Stimulated activated memory B cell treated with anti-CD40 and anti-IgM and Interleukin-4, amounts not matched to agents 10 μg/mL and 1 μg/mL and 100 μg/mL, for 72 hours (primary cell): Measurements from ENCODE around the gene EEF1G.
"Not testable (repeated sequence)": the region's sequence is repeated elsewhere in the genome, so short reads cannot be mapped to it uniquely, and the experiment has no call there.

ENCODE experiments used
- ATAC-seq: fragments of 150-1000 bp; cut with Tn5 transposase; 2 replicates; pipeline ENCODE4 v1.10.0; 2021
- H3K27ac Mint-ChIP-seq: one replicate; pipeline ENCODE4 v1.8.0; 2022; ENCODE audit warnings: mild to moderate bottlenecking, mixed read lengths
- H3K27me3 Mint-ChIP-seq: one replicate; pipeline ENCODE4 v1.8.0; 2022; ENCODE audit warnings: mixed read lengths
- H3K36me3 Mint-ChIP-seq: one replicate; pipeline ENCODE4 v1.8.0; 2022; ENCODE audit warnings: mixed read lengths
- H3K4me1 Mint-ChIP-seq: one replicate; pipeline ENCODE4 v1.8.0; 2022; ENCODE audit warnings: mixed read lengths
- H3K4me3 Mint-ChIP-seq: one replicate; pipeline ENCODE4 v1.8.0; 2022; ENCODE audit warnings: mild to moderate bottlenecking, moderate library complexity, mixed read lengths
- H3K9me3 Mint-ChIP-seq: one replicate; pipeline ENCODE4 v1.8.0; 2022; ENCODE audit warnings: mixed read lengths

EEF1G gene

DNA sequence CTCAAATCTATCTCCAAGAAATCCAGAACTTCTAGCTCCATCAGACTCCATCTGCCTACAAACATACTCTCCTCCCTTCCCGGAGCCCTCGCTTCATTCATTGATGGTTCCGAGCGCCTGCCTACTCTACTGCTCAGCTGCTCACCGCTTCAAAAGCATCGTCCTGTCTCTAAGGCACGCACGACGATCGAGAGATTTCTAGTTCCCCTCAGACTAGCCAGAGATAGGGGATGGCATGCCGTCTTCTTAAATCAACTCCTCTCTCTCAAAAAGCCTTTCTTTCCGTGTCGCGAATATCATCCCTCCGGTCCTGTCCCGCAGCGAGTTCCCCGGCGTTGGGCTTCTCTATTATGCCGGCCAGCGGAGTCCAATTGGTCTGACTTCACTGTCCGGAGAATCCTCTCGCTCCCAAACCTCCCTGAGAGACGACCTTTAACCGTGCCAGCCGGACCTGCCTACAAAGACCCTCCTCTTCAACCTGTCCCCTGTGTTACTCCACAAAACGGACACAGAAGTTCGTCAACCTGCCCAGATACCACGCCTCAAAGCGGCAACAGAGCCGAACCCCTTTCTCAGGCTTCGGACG, 592 bp downstream of the EEF1G start:
- ATAC-seq: peak; percentile 3
- no peaks in the 10 kb centered on the region for H3K9me3 Mint-ChIP-seq
- H3K4me1 Mint-ChIP-seq: peaks cover 53% of the 10 kb centered on the region
- no peaks in the 10 kb centered on the region for H3K27me3 Mint-ChIP-seq
- peaks cover 62% of the 10 kb centered on the region for H3K36me3 Mint-ChIP-seq
- H3K4me3 Mint-ChIP-seq: peak overlapping the region; percentile 98
- H3K27ac Mint-ChIP-seq: peak overlapping the region; percentile 98

DNA sequence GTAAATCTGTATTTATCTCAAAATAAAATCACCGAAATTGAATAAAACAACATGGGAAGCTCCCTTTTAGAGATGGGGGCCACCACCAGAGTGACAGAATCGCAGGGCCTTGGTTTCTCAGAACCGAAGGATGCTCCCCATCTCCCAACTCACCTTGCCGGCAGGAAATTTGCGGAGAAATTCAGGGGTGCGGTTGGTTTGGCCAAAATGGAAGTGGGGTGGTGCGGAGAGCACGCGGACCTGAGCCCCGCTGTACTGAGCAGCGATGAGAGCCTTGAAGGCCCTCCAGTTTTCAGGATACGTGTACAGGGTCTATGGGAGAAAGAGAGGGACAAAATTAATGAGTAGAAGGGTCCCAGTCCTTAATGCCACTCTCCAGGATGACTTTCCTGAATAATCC, 1.3 kb downstream of the EEF1G start:
- peaks cover 57% of the 10 kb centered on the region for H3K4me1 Mint-ChIP-seq
- no peaks in the 10 kb centered on the region for H3K9me3 Mint-ChIP-seq
- H3K27ac Mint-ChIP-seq: peak overlapping the region; percentile 98

DNA sequence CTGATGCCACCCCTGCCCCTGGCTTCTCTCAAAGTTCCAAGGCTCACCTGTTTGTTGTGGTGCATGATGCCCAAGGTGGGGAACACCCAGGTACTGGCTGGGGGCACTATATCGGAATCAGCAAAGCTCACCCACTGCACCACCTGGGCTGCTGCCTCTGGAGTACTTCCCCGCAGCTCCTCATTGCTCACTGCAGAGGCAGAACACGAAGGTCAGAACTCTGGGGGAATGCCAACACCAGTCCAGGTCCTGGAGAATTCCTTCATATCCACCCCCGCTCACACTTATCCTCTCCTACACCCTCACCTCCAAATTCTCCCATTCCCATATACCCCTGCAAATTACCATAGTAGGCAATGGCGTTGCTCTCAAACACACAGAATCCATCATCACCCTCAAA, 2.2 kb downstream of the EEF1G start:
- not testable (repeated sequence) for ATAC-seq, H3K27me3 Mint-ChIP-seq, H3K9me3 Mint-ChIP-seq
- Mint-ChIP-seq H3K27ac (peak overlapping the region; percentile 98), H3K4me3 (peak overlapping the region; percentile 62), H3K36me3 (peaks cover 61% of the 10 kb centered on the region), H3K4me1 (peaks cover 67% of the 10 kb centered on the region)

More for the DNA sequence above, 1.3 kb downstream of the EEF1G start:
- no peak for ATAC-seq
- Mint-ChIP-seq H3K36me3 (peaks cover 61% of the 10 kb centered on the region), H3K27me3 (no peaks in the 10 kb centered on the region), H3K4me3 (peak overlapping the region; percentile 98)

GRCh38 chr11:62570903-62571302, 2.8 kb downstream of the EEF1G start:
- H3K4me3 Mint-ChIP-seq: peak overlapping the region; percentile 62
- H3K27me3 Mint-ChIP-seq: not testable (repeated sequence)
- H3K36me3 Mint-ChIP-seq: peaks cover 62% of the 10 kb centered on the region

GRCh38 chr11:62569611-62570010, 4.1 kb downstream of the EEF1G start:
- H3K9me3 Mint-ChIP-seq: no peaks in the 10 kb centered on the region
- ATAC-seq: no peak
- H3K4me1 Mint-ChIP-seq: peaks cover 65% of the 10 kb centered on the region
- H3K36me3 Mint-ChIP-seq: peaks cover 62% of the 10 kb centered on the region
- peak overlapping the region; percentile 98 for H3K27ac Mint-ChIP-seq
- no peak overlapping the region for H3K4me3 Mint-ChIP-seq
- H3K27me3 Mint-ChIP-seq: no peaks in the 10 kb centered on the region

More at GRCh38 chr11:62570903-62571302, 2.8 kb downstream of the EEF1G start:
- H3K4me1 Mint-ChIP-seq: peaks cover 72% of the 10 kb centered on the region
- H3K9me3 Mint-ChIP-seq, ATAC-seq: not testable (repeated sequence)
- peak overlapping the region; percentile 98 for H3K27ac Mint-ChIP-seq

- H3K27ac Mint-ChIP-seq: peak overlapping the region; percentile 85
- H3K36me3 Mint-ChIP-seq: peaks cover 49% of the 10 kb centered on the region
- no peaks in the 10 kb centered on the region for H3K9me3 Mint-ChIP-seq
- peaks cover 50% of the 10 kb centered on the region for H3K4me1 Mint-ChIP-seq
- no peaks in the 10 kb centered on the region for H3K27me3 Mint-ChIP-seq
- peak; percentile 80 for ATAC-seq
- peak overlapping the region; percentile 41 for H3K4me3 Mint-ChIP-seq
Measured at GRCh38 chr11:62567018-62567633, 6.6 kb downstream of the EEF1G start.

DNA sequence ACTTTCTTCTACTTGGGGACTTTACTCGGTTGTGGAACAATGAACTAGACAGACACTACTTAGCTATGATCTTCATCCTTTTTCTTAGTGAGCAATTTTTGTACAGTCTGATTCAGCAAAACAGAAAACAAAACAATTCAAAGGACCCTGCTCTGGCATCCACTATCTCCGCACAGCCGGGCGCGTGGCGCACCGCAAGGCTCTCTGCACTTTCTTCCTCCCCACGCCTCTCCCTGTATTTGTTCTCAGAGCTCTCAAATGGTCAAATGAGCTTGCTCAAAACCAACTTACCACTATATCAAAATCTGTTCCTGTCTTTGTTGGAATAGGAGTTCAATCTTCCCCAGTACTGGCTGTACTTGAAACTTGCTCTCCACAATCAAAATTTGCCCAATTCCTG, 7.4 kb downstream of the EEF1G start:
- no peaks in the 10 kb centered on the region for H3K9me3 Mint-ChIP-seq
- no peak for ATAC-seq
- H3K27me3 Mint-ChIP-seq: no peaks in the 10 kb centered on the region
- peaks cover 49% of the 10 kb centered on the region for H3K36me3 Mint-ChIP-seq
- peak overlapping the region; percentile 85 for H3K27ac Mint-ChIP-seq
- no peak overlapping the region for H3K4me3 Mint-ChIP-seq
- peaks cover 50% of the 10 kb centered on the region for H3K4me1 Mint-ChIP-seq

GRCh38 chr11:62565100-62565802, 8.4 kb downstream of the EEF1G start:
- ATAC-seq: no peak
- Mint-ChIP-seq H3K4me3 (no peak overlapping the region), H3K4me1 (peaks cover 50% of the 10 kb centered on the region), H3K27ac (peak overlapping the region; percentile 85), H3K9me3 (no peaks in the 10 kb centered on the region), H3K27me3 (no peaks in the 10 kb centered on the region), H3K36me3 (peaks cover 49% of the 10 kb centered on the region)

GRCh38 chr11:62561677-62562230, 11.9 kb downstream of the EEF1G start:
- H3K27ac Mint-ChIP-seq, H3K9me3 Mint-ChIP-seq, H3K27me3 Mint-ChIP-seq, H3K4me3 Mint-ChIP-seq, ATAC-seq: not testable (repeated sequence)
- peaks cover 54% of the 10 kb centered on the region for H3K36me3 Mint-ChIP-seq
- peaks cover 62% of the 10 kb centered on the region for H3K4me1 Mint-ChIP-seq

- Mint-ChIP-seq H3K4me3 (no peak overlapping the region), H3K27ac (peak overlapping the region; percentile 96), H3K27me3 (no peaks in the 10 kb centered on the region), H3K36me3 (peaks cover 42% of the 10 kb centered on the region), H3K4me1 (peaks cover 62% of the 10 kb centered on the region), H3K9me3 (no peaks in the 10 kb centered on the region)
- peak; percentile 21 for ATAC-seq
Measured at GRCh38 chr11:62560566-62561103, 13.1 kb downstream of the EEF1G start.

DNA sequence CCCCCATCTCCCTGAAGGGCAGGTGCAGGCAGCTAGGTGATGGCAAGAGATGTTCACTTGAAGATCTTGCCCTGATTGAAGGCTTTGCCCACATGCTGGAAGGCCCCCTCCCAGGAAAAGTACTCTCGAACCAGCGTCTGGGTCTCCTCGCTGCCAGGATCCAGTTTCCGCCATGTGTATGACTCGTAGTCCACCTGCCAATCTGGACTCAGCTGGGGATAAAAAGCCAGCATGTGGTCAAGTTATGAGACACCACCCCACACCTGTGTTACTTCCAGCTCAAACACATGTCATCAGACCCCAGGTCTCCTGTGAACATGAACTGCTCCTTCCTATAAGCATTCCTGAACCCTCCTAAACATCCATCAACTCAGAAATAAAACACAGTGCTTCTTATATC, 14.1 kb downstream of the EEF1G start:
- H3K4me3 Mint-ChIP-seq: not testable (repeated sequence)
- Mint-ChIP-seq H3K27ac (peak overlapping the region; percentile 96), H3K36me3 (peaks cover 39% of the 10 kb centered on the region)

GRCh38 chr11:62559204-62559603, 14.5 kb downstream of the EEF1G start:
- H3K4me3 Mint-ChIP-seq: no peak overlapping the region

More for the DNA sequence above, 14.1 kb downstream of the EEF1G start:
- H3K9me3 Mint-ChIP-seq, ATAC-seq, H3K27me3 Mint-ChIP-seq: not testable (repeated sequence)
- peaks cover 70% of the 10 kb centered on the region for H3K4me1 Mint-ChIP-seq

GRCh38 chr11:62558669-62559068, 15.0 kb downstream of the EEF1G start:
- Mint-ChIP-seq H3K4me3 (no peak overlapping the region), H3K27me3 (no peaks in the 10 kb centered on the region), H3K27ac (peak overlapping the region; percentile 96)

More at GRCh38 chr11:62559204-62559603, 14.5 kb downstream of the EEF1G start:
- no peak for ATAC-seq
- Mint-ChIP-seq H3K27ac (peak overlapping the region; percentile 96), H3K4me1 (peaks cover 74% of the 10 kb centered on the region), H3K36me3 (peaks cover 39% of the 10 kb centered on the region), H3K27me3 (no peaks in the 10 kb centered on the region), H3K9me3 (no peaks in the 10 kb centered on the region)

DNA sequence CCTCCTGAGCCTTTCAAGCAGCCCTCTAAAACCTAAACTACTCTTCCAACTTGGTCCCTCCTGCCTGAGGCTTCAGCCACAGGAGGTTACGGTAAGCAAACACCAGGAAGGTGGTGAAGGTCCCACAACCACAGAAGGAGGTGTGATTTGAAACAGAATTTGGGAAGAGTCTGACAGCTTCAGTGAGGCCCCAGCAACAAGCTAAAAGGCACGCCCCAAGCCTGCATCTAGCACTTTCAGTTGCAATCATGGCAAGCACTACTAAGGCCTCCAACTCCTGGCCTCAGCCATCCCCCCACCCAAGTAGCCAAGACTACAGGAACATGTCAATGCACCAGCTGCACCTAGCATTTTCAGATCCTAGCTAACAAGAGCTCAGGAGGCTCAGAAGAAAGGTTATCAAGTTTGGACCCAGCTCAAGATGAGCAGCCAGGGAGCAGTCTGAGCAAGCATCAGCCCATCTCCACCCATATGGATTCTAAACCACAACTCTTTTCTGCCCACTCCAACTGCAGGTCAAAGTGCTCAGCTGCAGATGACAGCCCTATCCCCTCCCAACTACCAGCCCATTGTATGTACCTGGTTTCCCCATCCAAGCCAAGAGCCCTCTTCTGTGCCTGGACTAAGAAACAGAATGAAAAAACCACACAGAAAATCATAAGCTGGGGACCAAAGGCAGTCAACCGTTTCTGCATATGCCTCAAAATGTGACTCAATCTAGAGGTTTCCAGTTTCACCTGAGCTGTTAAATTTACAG, 16.6 kb downstream of the EEF1G start:
- Mint-ChIP-seq H3K9me3 (no peaks in the 10 kb centered on the region), H3K4me3 (peak overlapping the region; percentile 63), H3K4me1 (peaks cover 92% of the 10 kb centered on the region), H3K27me3 (no peaks in the 10 kb centered on the region), H3K36me3 (peaks cover 36% of the 10 kb centered on the region), H3K27ac (peak overlapping the region; percentile 96)
- ATAC-seq: no peak

More at GRCh38 chr11:62558669-62559068, 15.0 kb downstream of the EEF1G start:
- peaks cover 39% of the 10 kb centered on the region for H3K36me3 Mint-ChIP-seq
- peaks cover 79% of the 10 kb centered on the region for H3K4me1 Mint-ChIP-seq
- no peaks in the 10 kb centered on the region for H3K9me3 Mint-ChIP-seq
- no peak for ATAC-seq
